Measurements from ENCODE around the gene STX18.

Gene STX18

DNA sequence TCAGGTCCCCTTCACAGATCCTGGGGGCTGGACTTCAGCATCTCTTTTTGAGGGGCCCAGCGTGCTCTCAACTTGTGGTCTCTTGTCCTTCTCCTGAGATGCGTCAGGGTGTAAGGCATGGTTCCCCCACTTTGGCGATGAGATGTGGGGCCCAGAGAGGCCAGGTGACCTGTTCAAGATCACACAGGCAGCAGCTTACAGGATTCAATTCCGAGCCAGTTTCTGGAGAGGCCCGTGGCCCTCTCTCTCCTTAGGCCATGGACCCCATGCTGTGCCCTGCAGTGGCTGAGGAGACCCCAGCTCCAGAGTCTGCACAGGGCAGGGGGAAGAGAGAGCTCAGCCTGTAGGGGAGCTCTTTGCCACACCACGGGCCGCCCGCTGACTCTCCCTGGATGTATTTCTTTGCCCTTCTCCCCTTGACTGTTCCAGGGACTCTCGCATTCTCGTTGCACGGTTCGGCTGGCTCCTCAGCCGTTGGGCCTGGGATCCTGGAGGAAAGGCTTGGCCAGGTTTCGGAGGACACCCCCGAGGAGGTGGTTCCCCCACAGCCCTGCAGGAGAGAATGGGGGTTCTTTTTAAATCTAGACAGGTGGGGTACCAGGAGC lies 136.4 kb downstream of the STX18 start:
- no peak overlapping the region for H3K4me3 ChIP-seq (ENCODE audit: low read depth, low read length)
- in situ Hi-C loops (cut with HindIII; ENCODE audit: low sequenced_read_pairs): no loop called here
- TF ChIP-seq CTCF (IDR thresholded peaks at IDR 0.05; ENCODE audit: low read depth, low read length): no peak
- no peak for DNase-seq (ENCODE audit: low read depth, low spot score)

- no peak for TF ChIP-seq CTCF (IDR thresholded peaks at IDR 0.05; ENCODE audit: low read depth, low read length)
- in situ Hi-C loops (cut with HindIII; ENCODE audit: low sequenced_read_pairs): no loop called here
- no peak overlapping the region for H3K4me3 ChIP-seq (ENCODE audit: low read depth, low read length)
- no peak for DNase-seq (ENCODE audit: low read depth, low spot score)
Measured at GRCh38 chr4:4402966-4403365, 138.9 kb downstream of the STX18 start.

DNA sequence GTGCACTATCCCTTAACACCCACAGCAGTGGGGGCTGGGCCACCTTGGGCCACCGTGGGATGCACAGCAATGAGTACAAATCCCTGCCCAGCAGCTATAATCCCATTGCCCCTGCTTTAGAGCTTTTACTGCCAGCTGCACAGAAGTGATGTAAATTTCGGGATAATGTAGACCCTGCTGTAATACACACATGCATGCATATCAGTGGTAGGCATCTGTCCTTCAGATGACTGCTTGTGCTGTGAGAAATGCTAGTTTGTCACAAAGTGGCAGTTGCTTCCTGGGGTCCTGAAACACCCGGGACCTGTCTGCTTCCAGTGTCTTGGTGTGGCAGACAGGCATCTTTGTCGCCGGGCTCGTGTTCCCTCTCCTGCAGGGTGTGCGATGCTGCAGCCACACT lies 140.8 kb downstream of the STX18 start:
- in situ Hi-C loops (cut with HindIII; ENCODE audit: low sequenced_read_pairs): no loop called here
- TF ChIP-seq CTCF (IDR thresholded peaks at IDR 0.05; ENCODE audit: low read depth, low read length): no peak
- DNase-seq (ENCODE audit: low read depth, low spot score): no peak
- H3K4me3 ChIP-seq (ENCODE audit: low read depth, low read length): no peak overlapping the region

DNA sequence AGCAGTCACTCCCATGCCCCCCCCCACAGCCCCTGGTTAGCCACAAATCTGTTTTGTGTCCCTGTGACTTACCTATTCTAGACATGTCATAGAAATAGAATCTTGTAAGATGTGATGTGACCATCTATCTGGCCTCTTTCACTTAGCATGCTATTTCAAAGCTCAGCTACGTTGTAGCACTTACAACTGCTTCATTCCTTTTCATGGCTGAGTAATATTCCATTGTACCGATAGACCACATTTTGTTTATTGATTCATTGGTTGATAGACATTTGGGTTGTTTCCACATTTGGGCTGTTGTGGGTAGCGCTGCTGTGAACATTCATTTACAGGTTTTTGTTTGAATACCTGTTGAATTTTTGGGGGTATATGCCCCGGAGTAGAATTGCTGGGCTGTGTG lies 143.4 kb downstream of the STX18 start:
- no peak for TF ChIP-seq CTCF (IDR thresholded peaks at IDR 0.05; ENCODE audit: low read depth, low read length)
- DNase-seq (ENCODE audit: low read depth, low spot score): no peak
- in situ Hi-C loops (cut with HindIII; ENCODE audit: low sequenced_read_pairs): no loop called here
- H3K4me3 ChIP-seq (ENCODE audit: low read depth, low read length): no peak overlapping the region

DNA sequence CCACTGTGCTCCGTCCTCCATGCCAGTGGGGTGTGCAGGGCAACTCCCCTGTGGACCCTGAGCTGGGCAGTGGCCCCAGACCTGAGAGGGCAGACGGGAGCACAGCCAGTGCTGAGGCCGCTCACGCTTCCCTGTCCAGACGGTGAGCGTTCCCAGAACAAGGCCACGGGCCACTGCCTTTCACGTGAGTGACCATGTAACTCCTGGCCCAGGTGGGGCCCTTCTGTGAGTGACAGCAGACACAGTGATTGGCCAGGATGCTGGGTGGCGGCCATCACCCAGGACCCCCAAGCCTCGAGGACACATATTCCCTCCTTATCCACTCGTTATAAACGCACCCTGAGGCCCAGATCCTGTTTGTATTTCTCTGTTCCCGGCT lies 144.4 kb downstream of the STX18 start:
- no peak overlapping the region for H3K4me3 ChIP-seq (ENCODE audit: low read depth, low read length)
- in situ Hi-C loops (cut with HindIII; ENCODE audit: low sequenced_read_pairs): no loop called here
- DNase-seq (ENCODE audit: low read depth, low spot score): no peak
- no peak for TF ChIP-seq CTCF (IDR thresholded peaks at IDR 0.05; ENCODE audit: low read depth, low read length)

DNA sequence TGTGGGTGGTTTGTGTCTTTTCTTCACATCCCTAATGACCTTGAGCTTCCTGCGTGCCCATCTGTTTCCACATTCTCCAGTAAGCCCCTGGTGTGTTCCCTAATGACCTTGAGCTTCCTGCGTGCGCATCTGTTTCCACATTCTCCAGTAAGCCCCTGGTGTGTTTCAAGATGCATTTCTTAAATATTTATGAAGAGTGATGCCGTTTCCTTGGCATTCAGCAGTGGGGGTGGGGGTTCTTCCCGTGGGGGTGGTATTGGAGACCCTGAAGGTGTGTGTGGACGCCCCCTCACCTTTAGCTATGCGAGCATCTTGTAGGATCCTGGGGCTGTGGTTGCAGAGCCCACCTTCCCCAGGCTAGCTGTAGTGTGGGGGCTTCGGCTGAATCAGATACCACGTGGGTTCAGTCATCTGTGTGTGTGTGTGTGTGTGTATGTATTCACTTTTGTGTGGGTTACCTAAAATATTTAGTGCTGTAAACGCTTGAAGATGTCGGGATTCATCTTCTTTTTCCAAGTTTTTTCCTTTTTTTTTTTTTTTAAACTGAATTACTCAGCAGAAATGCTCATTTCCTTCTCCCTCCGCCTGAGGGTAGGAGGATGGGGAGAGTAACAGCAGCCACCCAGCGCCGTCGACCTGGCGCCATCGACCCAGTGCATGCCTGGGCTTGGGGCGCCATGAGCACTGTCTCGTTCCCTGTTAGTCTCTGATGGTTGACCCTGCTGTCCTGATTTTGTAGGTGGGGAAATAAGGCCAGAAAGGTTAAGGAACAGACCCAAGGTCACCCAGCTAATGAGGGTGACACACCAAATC lies 145.0 kb downstream of the STX18 start:
- TF ChIP-seq CTCF (IDR thresholded peaks at IDR 0.05; ENCODE audit: low read depth, low read length): no peak
- no peak for DNase-seq (ENCODE audit: low read depth, low spot score)
- H3K4me3 ChIP-seq (ENCODE audit: low read depth, low read length): no peak overlapping the region
- in situ Hi-C loops (cut with HindIII; ENCODE audit: low sequenced_read_pairs): no loop called here

All from astrocyte of the spinal cord (primary cell).